Measurements from ENCODE around the gene SDK2.

SDK2 gene

DNA sequence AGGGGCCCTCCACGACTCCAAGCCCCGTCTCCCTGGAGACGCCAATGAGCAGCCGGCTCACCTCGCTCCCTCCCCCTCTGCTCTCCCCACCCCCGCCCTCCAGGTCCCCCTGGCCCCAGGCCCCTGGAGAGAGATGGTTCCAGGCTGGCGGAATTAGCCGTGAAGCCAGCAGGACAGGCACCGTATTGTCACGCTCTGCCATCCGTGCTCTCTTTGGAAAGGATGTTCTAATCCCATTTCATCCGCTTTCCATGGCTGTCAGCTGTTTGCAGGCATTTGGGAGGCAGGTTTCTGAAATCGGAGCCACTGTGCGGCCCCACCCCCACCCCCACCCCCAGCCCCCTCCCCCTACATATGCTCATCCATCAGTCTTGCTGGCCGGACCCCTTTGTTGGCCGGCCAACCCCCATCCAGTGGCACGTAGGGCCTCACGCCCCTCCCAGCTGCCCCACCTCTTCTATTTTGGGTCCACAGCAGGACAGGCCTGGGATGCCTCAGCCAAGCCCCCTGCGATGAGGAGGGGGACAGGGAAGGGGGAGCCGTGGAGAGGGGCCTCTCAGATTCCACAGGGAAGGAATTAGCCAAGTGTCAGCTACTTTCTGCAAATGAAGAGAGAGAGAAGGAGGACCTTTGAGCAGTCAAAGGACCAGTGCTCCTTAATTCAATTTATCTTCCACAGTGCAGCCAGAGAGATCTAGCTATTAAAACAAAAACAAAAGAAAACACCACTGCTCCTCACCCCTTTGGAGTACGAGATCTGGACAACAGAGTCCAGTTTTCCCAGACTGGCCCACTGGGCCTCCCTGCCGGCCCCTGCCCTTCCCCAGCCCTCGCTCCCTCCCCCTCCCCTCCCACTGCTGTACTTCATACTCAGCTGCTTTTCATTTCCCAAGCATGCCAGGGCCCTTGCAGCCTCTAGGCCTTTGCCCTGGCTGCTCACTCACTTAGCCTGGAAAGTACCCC, 30.7 kb downstream of the SDK2 start (continued):
- TF ChIP-seq SETDB1 (IDR thresholded peaks at IDR 0.05; ENCODE audit: insufficient read length, low read length): no peak
- TF ChIP-seq GFI1B (tag by site-specific recombination; IDR thresholded peaks at IDR 0.05): no peak
- TF ChIP-seq ZNF677 (tag by site-specific recombination; IDR thresholded peaks at IDR 0.05): no peak
- no peak for TF ChIP-seq EGR2 (tag by site-specific recombination; IDR thresholded peaks at IDR 0.05; ENCODE audit: low read depth)
- TF ChIP-seq ZNF155 (tag by site-specific recombination; IDR thresholded peaks at IDR 0.05): no peak
- TF ChIP-seq KLF1 (tag by site-specific recombination; IDR thresholded peaks at IDR 0.05): no peak
- TF ChIP-seq, protein P1, sequence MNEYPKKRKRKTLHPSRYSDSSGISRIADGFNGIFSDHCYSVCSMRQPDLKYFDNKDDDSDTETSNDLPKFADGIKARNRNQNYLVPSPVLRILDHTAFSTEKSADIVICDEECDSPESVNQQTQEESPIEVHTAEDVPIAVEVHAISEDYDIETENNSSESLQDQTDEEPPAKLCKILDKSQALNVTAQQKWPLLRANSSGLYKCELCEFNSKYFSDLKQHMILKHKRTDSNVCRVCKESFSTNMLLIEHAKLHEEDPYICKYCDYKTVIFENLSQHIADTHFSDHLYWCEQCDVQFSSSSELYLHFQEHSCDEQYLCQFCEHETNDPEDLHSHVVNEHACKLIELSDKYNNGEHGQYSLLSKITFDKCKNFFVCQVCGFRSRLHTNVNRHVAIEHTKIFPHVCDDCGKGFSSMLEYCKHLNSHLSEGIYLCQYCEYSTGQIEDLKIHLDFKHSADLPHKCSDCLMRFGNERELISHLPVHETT (tag by site-specific recombination; IDR thresholded peaks at IDR 0.05): no peak
- 0 out of 2 replicates have a peak, but pooled peaks have one; percentile 14 for TF ChIP-seq ZNF341 (tag by site-specific recombination; IDR thresholded peaks at IDR 0.05; ENCODE audit: low read depth)
- TF ChIP-seq, protein P2, sequence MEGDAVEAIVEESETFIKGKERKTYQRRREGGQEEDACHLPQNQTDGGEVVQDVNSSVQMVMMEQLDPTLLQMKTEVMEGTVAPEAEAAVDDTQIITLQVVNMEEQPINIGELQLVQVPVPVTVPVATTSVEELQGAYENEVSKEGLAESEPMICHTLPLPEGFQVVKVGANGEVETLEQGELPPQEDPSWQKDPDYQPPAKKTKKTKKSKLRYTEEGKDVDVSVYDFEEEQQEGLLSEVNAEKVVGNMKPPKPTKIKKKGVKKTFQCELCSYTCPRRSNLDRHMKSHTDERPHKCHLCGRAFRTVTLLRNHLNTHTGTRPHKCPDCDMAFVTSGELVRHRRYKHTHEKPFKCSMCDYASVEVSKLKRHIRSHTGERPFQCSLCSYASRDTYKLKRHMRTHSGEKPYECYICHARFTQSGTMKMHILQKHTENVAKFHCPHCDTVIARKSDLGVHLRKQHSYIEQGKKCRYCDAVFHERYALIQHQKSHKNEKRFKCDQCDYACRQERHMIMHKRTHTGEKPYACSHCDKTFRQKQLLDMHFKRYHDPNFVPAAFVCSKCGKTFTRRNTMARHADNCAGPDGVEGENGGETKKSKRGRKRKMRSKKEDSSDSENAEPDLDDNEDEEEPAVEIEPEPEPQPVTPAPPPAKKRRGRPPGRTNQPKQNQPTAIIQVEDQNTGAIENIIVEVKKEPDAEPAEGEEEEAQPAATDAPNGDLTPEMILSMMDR (tag by site-specific recombination; IDR thresholded peaks at IDR 0.05): no peak

DNA sequence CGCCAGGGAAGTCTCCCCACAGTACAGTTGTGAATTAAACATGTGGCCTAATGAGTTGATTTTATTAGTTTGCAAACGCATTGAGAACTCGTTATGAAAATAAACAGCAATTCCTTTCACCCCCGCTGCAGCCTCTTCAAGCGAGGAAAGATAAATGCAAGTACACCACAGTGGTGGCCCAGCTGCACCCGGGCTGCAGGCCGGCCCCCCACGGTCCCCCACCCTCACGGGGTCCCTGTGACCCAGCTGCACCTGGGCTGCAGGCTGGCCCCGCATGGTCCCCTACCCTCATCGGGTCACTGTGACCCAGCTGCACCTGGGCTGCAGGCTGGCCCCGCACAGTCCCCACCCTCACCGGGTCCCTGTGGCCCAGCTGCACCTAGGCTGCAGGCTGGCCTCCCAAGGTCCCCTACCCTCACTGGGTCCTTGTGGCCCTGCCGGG, 32.2 kb downstream of the SDK2 start:
- CTCF ChIA-PET: no interaction called here
- Histone ChIP-seq H3K4me1 (ENCODE audit: control insufficient read depth, insufficient read depth, low read length) (peaks cover 4% of the 10 kb centered on the region; the same call in 1 of the 2 replicates), H3K36me3 (ENCODE audit: control insufficient read depth in 2 of 2, insufficient read depth in 1 of 2, low read length in 2 of 2) (no peaks in the 10 kb centered on the region), H3K4me3 (ENCODE audit: low read depth, low read length) (no peak overlapping the region), H3K9me3 (ENCODE audit: control insufficient read depth, insufficient read depth, low read depth, low read length) (no peaks in the 10 kb centered on the region), H3K27ac (ENCODE audit: extremely low read depth, low read depth, low read length) (no peak overlapping the region)
- POLR2A ChIA-PET: no interaction called here
- TF ChIP-seq ZNF341 (tag by site-specific recombination; IDR thresholded peaks at IDR 0.05; ENCODE audit: low read depth) (peak; percentile 54), ZFP37 (tag by site-specific recombination; IDR thresholded peaks at IDR 0.05) (no peak), SCRT1 (tag by site-specific recombination; IDR thresholded peaks at IDR 0.05; ENCODE audit: borderline replicate concordance) (no peak), KLF1 (tag by site-specific recombination; IDR thresholded peaks at IDR 0.05) (no peak), ZFP41 (tag by site-specific recombination; IDR thresholded peaks at IDR 0.05; ENCODE audit: borderline replicate concordance) (no peak), OVOL3 (tag by site-specific recombination; IDR thresholded peaks at IDR 0.05) (no peak), GLIS1 (tag by site-specific recombination; IDR thresholded peaks at IDR 0.05) (peak; percentile 97), ZNF658 (tag by site-specific recombination; IDR thresholded peaks at IDR 0.05) (no peak), KLF10 (tag by site-specific recombination; IDR thresholded peaks at IDR 0.05) (no peak), MYNN (tag by site-specific recombination; IDR thresholded peaks at IDR 0.05; ENCODE audit: borderline replicate concordance) (no peak), ZNF37A (tag by site-specific recombination; IDR thresholded peaks at IDR 0.05) (no peak), ZNF792 (tag by site-specific recombination; IDR thresholded peaks at IDR 0.05) (no peak), ZNF777 (tag by site-specific recombination; IDR thresholded peaks at IDR 0.05; ENCODE audit: borderline replicate concordance) (no peak), ZNF701 (tag by site-specific recombination; IDR thresholded peaks at IDR 0.05) (no peak), TRIM28 (IDR thresholded peaks at IDR 0.05; ENCODE audit: borderline replicate concordance, low read length) (no peak), ZNF560 (tag by site-specific recombination; IDR thresholded peaks at IDR 0.05; ENCODE audit: borderline replicate concordance) (no peak), OSR2 (tag by site-specific recombination; IDR thresholded peaks at IDR 0.05) (peak; percentile 44), GLIS2 (tag by site-specific recombination; IDR thresholded peaks at IDR 0.05) (0 out of 2 replicates have a peak, but pooled peaks have one; percentile 34)
- TF ChIP-seq, protein P3, sequence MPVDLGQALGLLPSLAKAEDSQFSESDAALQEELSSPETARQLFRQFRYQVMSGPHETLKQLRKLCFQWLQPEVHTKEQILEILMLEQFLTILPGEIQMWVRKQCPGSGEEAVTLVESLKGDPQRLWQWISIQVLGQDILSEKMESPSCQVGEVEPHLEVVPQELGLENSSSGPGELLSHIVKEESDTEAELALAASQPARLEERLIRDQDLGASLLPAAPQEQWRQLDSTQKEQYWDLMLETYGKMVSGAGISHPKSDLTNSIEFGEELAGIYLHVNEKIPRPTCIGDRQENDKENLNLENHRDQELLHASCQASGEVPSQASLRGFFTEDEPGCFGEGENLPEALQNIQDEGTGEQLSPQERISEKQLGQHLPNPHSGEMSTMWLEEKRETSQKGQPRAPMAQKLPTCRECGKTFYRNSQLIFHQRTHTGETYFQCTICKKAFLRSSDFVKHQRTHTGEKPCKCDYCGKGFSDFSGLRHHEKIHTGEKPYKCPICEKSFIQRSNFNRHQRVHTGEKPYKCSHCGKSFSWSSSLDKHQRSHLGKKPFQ (tag by site-specific recombination; IDR thresholded peaks at IDR 0.05): no peak
- TF ChIP-seq, protein P4, sequence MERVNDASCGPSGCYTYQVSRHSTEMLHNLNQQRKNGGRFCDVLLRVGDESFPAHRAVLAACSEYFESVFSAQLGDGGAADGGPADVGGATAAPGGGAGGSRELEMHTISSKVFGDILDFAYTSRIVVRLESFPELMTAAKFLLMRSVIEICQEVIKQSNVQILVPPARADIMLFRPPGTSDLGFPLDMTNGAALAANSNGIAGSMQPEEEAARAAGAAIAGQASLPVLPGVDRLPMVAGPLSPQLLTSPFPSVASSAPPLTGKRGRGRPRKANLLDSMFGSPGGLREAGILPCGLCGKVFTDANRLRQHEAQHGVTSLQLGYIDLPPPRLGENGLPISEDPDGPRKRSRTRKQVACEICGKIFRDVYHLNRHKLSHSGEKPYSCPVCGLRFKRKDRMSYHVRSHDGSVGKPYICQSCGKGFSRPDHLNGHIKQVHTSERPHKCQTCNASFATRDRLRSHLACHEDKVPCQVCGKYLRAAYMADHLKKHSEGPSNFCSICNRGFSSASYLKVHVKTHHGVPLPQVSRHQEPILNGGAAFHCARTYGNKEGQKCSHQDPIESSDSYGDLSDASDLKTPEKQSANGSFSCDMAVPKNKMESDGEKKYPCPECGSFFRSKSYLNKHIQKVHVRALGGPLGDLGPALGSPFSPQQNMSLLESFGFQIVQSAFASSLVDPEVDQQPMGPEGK (tag by site-specific recombination; IDR thresholded peaks at IDR 0.05): no peak
- TF ChIP-seq, protein P5, sequence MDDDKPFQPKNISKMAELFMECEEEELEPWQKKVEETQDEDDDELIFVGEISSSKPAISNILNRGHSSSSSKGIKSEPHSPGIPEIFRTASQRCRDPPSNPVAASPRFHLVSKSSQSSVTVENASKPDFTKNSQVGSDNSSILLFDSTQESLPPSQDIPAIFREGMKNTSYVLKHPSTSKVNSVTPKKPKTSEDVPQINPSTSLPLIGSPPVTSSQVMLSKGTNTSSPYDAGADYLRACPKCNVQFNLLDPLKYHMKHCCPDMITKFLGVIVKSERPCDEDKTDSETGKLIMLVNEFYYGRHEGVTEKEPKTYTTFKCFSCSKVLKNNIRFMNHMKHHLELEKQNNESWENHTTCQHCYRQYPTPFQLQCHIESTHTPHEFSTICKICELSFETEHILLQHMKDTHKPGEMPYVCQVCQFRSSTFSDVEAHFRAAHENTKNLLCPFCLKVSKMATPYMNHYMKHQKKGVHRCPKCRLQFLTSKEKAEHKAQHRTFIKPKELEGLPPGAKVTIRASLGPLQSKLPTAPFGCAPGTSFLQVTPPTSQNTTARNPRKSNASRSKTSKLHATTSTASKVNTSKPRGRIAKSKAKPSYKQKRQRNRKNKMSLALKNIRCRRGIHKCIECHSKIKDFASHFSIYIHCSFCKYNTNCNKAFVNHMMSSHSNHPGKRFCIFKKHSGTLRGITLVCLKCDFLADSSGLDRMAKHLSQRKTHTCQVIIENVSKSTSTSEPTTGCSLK (tag by site-specific recombination; IDR thresholded peaks at IDR 0.05): no peak
